ENCODE measurements around the gene PRICKLE4.

Gene PRICKLE4

GRCh38 chr6:41737591-41738130, 42.9 kb upstream of the PRICKLE4 start:
- in situ Hi-C loops (cut with HindIII; ENCODE audit: low sequenced_read_pairs), result no loop called here
- no peak overlapping the region for H3K4me3 ChIP-seq (ENCODE audit: low read depth, low read length)
- DNase-seq (ENCODE audit: low read depth), result no peak
- TF ChIP-seq CTCF (IDR thresholded peaks at IDR 0.05; ENCODE audit: low read depth, low read length, missing control alignments), result no peak

GRCh38 chr6:41739041-41739440, 41.5 kb upstream of the PRICKLE4 start:
- no peak for DNase-seq (ENCODE audit: low read depth)
- no peak overlapping the region for H3K4me3 ChIP-seq (ENCODE audit: low read depth, low read length)
- in situ Hi-C loops (cut with HindIII; ENCODE audit: low sequenced_read_pairs), result no loop called here
- no peak for TF ChIP-seq CTCF (IDR thresholded peaks at IDR 0.05; ENCODE audit: low read depth, low read length, missing control alignments)

GRCh38 chr6:41740366-41741162, 40.0 kb upstream of the PRICKLE4 start:
- H3K4me3 ChIP-seq (ENCODE audit: low read depth, low read length), result no peak overlapping the region
- in situ Hi-C loops (cut with HindIII; ENCODE audit: low sequenced_read_pairs), result no loop called here
- TF ChIP-seq CTCF (IDR thresholded peaks at IDR 0.05; ENCODE audit: low read depth, low read length, missing control alignments), result no peak

GRCh38 chr6:41741625-41742490, 38.7 kb upstream of the PRICKLE4 start:
- DNase-seq (ENCODE audit: low read depth), result no peak
- TF ChIP-seq CTCF (IDR thresholded peaks at IDR 0.05; ENCODE audit: low read depth, low read length, missing control alignments), result no peak
- H3K4me3 ChIP-seq (ENCODE audit: low read depth, low read length), result no peak overlapping the region
- in situ Hi-C loops (cut with HindIII; ENCODE audit: low sequenced_read_pairs), result no loop called here

More at GRCh38 chr6:41740366-41741162, 40.0 kb upstream of the PRICKLE4 start:
- no peak for DNase-seq (ENCODE audit: low read depth)

- TF ChIP-seq CTCF (IDR thresholded peaks at IDR 0.05; ENCODE audit: low read depth, low read length, missing control alignments), result no peak
- no peak for DNase-seq (ENCODE audit: low read depth)
- H3K4me3 ChIP-seq (ENCODE audit: low read depth, low read length), result no peak overlapping the region
- in situ Hi-C loops (cut with HindIII; ENCODE audit: low sequenced_read_pairs), result no loop called here
These were observed 37.0 kb upstream of the PRICKLE4 start for GRCh38 chr6:41743406-41744235.

Data from astrocyte of the cerebellum (primary cell).